GM12865 (cell line): ENCODE measurements around the gene MYO1H.

Experiments
- DNase-seq: peaks from one replicate; pipeline ENCODE4 v3.0.0; 2010; ENCODE audit warnings: low read depth
- H3K4me3 ChIP-seq: 2 replicates; pipeline ENCODE4 v1.5.1; 2011; ENCODE audit warnings: mild to moderate bottlenecking, low read depth, low read length, control low read depth
- TF ChIP-seq, protein P1 (sequence below): IDR thresholded peaks from 2 replicates; pipeline ENCODE4 v1.5.1; 2011; ENCODE audit warnings: low read length, control low read depth, low read depth, inconsistent platforms; ENCODE audit not compliant: insufficient read depth; ENCODE audit errors: missing control alignments

MYO1H gene

DNA sequence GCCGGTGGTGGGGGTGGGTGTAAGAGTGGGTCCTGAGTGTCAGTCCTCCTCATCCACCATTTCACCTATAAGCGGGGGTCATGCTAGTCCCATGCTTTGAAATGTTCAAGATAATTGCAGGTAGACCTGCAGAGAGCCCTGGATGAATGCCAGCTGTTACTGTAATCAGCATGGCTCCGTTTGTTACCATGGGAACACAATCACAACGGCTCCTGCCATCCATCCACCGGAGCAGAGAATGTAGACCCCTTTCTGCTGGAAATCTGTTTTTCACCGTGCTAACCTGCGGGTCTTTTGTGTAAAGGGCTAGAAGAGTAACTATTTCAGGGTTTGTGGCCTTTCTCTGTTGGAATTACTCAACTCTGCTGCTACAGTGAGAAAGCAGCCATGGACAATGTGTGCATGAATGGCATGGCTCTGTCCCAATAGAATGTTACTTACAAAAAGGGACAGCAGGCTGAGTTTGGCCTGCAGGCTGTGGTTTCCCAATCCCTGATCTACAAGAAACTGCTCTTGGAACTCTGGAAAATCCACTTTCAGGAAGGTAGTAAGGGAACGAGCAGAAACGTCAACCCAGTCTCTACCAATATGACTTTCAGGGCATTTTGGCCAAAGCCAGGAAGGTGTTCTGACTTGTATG lies 93.3 kb downstream of the MYO1H start:
- DNase-seq = no peak
- TF ChIP-seq, protein P1, sequence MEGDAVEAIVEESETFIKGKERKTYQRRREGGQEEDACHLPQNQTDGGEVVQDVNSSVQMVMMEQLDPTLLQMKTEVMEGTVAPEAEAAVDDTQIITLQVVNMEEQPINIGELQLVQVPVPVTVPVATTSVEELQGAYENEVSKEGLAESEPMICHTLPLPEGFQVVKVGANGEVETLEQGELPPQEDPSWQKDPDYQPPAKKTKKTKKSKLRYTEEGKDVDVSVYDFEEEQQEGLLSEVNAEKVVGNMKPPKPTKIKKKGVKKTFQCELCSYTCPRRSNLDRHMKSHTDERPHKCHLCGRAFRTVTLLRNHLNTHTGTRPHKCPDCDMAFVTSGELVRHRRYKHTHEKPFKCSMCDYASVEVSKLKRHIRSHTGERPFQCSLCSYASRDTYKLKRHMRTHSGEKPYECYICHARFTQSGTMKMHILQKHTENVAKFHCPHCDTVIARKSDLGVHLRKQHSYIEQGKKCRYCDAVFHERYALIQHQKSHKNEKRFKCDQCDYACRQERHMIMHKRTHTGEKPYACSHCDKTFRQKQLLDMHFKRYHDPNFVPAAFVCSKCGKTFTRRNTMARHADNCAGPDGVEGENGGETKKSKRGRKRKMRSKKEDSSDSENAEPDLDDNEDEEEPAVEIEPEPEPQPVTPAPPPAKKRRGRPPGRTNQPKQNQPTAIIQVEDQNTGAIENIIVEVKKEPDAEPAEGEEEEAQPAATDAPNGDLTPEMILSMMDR = no peak
- no peak overlapping the region for H3K4me3 ChIP-seq

DNA sequence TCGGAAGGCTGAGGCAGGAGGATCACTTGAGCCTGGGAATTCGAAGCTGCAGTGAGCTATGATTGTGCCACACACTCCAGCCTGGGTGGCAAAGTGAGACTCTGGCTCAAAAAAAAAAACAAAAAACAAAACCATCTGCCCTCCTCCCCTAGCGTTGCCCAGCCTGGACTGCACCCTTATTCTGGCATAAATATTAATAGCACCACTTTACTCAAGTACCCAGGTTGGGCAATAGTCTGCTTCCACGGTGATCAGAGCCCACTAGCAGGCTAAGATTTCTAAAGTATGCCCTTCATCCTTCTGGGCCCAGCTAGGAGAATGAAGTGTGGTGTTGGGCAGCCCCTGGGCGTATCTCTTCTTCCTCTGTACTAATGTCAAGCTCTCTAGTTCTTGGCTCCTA lies 96.1 kb downstream of the MYO1H start:
- no peak overlapping the region for H3K4me3 ChIP-seq
- no peak for DNase-seq
- TF ChIP-seq, protein P1 = no peak

- no peak for DNase-seq
- TF ChIP-seq, protein P1 = no peak
- H3K4me3 ChIP-seq = no peak overlapping the region
Observed at GRCh38 chr12:109444259-109444658, 96.6 kb downstream of the MYO1H start.

DNA sequence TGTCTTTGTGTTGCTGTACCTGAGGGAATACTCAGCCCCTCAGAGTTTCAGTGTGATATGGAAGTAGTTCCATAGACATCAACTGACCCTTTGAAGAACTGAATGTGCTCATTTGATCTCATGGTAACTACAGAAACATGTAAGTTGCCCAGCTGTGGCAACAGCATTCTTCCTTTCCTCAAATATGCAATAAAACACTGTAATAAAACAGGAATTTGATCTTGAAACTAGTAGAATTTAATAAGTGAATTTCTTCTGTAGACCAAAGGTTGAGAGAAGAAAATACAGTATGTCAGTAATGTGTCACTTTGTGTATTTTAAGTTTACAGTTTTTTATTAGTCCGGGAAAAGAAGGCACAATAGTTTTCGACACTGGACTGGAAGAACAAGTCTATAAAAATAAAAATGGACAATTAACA lies 97.5 kb downstream of the MYO1H start:
- DNase-seq = no peak
- TF ChIP-seq, protein P1 = no peak
- no peak overlapping the region for H3K4me3 ChIP-seq

DNA sequence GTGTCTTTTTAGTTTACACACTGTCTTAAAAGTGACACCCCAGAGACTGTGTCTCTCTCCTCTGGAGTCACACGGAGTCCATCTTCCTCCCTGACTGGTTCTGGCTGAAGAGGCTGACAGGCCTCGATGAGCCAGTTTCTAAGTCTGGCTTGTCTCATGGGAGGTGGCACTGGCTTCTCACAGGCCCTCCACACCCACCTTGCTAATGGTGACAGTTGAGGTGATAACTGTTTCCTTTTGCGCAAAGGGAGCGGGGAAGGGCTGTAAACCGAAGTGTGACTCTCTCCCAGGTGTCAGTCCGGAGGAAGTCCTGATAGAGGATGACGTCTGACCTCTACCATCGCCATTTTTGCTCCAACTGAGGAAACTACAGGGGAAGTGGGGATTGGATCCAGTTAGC lies 99.2 kb downstream of the MYO1H start:
- TF ChIP-seq, protein P1 = no peak
- no peak for DNase-seq
- H3K4me3 ChIP-seq = no peak overlapping the region

- no peak for DNase-seq
- H3K4me3 ChIP-seq = no peak overlapping the region
- TF ChIP-seq, protein P1 = no peak
Observed at GRCh38 chr12:109447482-109447881, 99.8 kb downstream of the MYO1H start.

DNA sequence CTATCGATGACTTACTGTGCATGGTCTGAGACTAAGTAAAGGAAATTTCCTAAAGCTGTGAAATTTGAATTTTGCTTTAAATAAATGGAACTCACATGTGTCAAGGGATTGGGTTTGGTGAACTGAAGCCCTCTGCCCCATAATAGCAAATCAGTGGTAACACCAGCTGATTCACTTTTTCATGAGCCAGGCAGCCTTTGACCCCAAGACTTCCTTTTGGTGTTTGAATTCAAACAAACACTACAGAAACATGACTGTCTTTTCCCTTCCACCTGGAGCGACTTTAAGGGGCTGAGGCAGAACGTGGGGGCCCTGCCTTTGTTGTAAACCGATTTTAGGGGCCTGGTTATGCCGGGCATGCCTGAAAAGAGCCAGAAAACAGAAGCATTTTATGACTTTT lies 100.6 kb downstream of the MYO1H start:
- DNase-seq = no peak
- H3K4me3 ChIP-seq = no peak overlapping the region
- TF ChIP-seq, protein P1 = no peak
